HG02943 (cell line): ENCODE results near the gene FOXP1.
A peak's percentile ranks its signal among the peaks of the same experiment; 100 is the strongest.
"Not testable (repeated sequence)": the region's sequence is repeated elsewhere in the genome, so short reads cannot be mapped to it uniquely, and the experiment has no call there.

Experiments
- ATAC-seq: cut with Tn5 transposase; IDR thresholded peaks from one replicate; pipeline ENCODE4 v1.9.1; 2021; ENCODE audit warnings: mild to moderate bottlenecking, low read depth, moderate library complexity; ENCODE audit not compliant: unreplicated experiment

FOXP1 gene

GRCh38 chr3:70985572-70985971, 598.0 kb downstream of the FOXP1 start:
- ATAC-seq = no peak

GRCh38 chr3:70984776-70985482, 598.6 kb downstream of the FOXP1 start:
- no peak for ATAC-seq

GRCh38 chr3:70982700-70983140, 600.8 kb downstream of the FOXP1 start:
- ATAC-seq = peak; percentile 73

- ATAC-seq = no peak
Observed at GRCh38 chr3:70982284-70982683, 601.2 kb downstream of the FOXP1 start.

DNA sequence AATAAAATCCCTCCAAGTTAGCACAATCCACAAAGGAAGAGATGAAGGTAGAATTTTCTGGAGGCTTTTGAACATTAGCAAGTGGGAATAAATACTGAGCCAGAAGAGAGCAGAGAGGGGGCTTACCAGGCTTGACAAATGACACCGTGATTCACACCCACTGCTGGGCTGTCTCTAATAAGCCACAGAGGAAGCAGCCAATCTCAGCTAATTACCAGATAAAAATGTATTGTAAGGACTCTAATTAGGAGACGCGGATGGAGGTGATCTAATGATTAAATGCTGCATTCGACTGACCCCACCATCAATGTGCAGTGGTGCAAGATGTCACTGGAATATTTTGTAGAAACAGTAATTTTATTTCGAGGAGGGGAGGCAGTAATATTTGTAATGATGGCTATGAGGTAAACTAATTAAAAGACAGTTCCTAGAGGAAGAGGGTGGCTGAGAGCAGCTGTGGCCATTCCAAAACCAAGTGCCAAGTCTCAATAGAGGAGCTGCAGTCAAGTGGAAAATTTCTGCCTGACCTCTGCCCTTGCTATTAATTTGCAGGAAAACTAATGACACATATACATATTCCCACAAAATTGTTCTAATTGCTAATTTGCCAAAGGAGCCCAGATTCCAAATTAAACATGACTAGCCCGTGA, 602.2 kb downstream of the FOXP1 start:
- ATAC-seq = no peak

DNA sequence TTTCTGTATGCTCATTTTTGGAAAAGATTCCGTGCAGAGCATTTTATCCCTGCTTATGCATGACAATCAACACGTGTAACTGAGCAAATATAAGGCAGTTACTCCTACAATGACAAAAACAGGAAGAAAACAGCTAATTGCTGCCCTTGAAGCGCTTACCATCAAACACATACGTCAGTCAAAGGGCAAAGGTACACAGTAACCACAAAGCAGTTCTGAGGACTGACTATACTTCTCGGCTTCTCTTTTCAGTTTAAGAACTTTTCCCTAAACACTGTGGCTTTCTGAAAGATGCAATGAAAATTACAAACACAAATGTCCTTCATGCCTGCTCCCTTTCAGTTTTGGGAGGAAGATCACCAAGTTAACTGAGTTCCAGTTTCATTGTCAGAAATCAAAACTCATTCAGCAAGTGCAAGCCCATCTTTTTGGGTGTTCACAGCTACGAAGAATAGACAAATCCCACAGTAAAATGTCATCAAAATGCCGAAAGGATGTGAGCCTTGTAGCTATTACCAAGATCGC, 602.8 kb downstream of the FOXP1 start:
- ATAC-seq = no peak

GRCh38 chr3:70979983-70980645, 603.4 kb downstream of the FOXP1 start:
- ATAC-seq = no peak

DNA sequence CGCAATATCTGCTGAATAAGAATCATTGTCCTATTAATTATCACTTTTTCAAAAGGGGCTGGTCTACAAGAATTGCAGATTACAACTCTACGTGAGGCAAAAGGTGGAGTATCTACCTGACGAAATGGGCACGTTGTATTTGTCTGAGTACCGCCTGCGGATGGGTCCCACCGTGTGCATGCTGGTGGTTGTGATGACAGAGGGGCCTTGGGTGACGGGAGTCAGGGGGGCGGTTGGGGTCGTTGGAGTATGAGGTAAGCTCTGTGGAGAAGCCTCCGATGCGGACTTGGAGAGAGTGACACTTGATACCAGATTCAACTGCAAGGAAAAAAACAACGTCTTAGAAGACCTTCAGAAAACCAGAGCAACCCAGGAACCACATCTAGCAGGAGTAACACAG, 605.8 kb downstream of the FOXP1 start:
- no peak for ATAC-seq

GRCh38 chr3:70975981-70976380, 607.5 kb downstream of the FOXP1 start:
- ATAC-seq = not testable (repeated sequence)

- ATAC-seq = no peak
Observed at GRCh38 chr3:70974747-70975146, 608.8 kb downstream of the FOXP1 start.

GRCh38 chr3:70973558-70973957, 610.0 kb downstream of the FOXP1 start:
- no peak for ATAC-seq

DNA sequence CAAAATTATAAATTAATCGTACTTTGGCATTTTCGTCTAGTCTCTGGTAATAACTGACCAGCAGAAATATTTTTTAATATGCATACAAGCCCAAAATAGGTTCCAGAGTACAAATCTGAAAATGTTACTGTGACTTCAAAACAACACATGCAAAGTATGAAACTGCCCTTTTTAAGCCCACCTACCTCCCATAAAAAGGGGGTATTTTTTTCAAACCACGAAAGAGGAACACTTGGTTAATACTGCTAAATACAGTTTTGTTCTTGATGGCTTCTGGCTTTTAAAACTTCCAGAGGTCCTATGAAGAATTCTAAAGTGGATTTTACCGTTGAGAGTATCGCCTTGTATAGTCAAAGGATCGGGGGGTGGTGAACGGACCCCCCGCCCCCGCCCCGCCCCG, 610.7 kb downstream of the FOXP1 start:
- no peak for ATAC-seq

GRCh38 chr3:70970952-70971351, 612.6 kb downstream of the FOXP1 start:
- ATAC-seq = no peak

DNA sequence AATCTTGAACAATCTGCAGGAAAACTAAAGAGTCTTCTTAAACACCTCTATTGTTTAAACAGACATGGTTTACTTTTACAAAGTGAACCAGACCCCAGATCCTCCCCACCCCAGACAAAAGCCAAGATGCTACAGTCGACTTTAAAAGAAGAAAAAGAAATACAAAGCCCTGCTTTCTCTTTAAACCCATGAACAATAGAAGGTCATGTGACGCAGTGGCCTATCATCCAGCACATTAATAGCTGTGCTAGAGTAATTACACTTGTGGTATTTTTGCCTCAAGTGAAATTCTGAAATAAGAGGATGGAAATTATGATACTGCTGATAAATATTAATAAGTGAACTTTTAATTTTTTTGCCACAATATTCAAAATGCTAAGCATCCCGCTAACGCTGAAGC, 613.4 kb downstream of the FOXP1 start:
- no peak for ATAC-seq

- no peak for ATAC-seq
Observed at GRCh38 chr3:70963431-70964275, 619.9 kb downstream of the FOXP1 start.

DNA sequence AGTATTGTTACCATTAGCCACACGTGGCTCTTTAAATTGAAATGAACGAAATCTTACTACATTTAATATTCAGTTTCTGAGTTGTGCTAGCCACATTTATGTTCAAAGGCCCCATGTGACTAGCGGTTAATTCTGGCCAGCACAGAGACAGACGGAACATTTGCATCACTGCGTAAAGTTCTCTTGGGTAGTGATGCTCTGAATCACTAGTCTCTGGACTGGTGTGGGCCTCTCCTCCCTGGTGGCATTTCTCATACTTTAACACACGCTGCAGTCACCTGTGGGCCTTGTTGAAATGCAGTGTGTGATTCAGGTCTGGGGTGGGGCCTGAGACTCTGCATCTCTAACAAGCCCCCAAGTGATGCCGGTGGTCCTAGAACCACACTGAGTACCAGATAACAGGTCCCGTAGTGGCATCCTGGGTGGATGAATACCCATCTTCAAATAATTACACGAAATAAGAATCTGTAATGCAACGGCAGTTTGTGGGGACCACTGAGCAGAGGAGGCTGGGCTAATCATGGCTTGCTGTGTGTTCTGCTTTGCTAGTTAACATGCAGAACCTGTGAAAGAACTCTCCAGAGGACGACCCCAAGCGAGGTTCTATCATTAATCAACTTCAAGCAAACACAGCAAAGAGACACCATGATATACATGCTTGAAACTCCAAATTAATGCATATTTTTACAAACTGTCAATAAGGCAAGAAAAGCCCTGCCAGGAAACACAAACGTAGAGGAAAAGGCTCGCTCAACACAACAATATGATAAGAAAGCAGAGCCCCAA, 623.8 kb downstream of the FOXP1 start:
- ATAC-seq = no peak

DNA sequence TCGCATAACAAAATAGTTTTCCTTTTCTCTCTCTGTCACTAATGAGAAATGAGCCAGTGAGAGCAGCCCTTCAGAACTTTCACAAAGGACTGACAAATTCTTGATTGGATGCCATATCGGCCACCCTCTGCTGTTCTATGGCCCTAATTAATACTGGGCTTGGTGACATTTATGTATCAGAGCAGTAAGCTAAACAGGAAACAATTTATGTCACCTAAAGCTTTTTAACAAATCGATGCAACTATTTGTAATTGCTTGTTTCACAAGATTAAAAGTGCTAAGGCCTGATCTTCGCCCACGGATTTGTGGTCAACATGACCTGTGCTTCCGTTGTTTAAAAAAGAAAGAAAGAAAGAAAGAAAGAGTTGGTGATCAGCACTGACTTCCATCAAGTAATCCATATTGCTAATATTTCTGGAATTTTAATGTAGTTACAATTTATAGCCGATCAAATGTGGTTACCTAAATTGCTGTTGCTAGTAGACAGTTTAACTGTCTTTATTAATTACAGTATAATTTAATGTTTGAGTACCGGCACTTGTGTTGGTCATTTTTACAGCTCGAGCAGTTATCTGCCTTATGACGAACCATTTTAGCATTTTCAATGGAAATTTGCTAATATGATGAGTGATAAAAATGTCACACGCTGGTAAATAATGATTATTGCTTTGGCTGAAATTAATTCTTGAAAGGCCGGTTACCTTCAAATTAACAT, 631.3 kb downstream of the FOXP1 start:
- no peak for ATAC-seq

DNA sequence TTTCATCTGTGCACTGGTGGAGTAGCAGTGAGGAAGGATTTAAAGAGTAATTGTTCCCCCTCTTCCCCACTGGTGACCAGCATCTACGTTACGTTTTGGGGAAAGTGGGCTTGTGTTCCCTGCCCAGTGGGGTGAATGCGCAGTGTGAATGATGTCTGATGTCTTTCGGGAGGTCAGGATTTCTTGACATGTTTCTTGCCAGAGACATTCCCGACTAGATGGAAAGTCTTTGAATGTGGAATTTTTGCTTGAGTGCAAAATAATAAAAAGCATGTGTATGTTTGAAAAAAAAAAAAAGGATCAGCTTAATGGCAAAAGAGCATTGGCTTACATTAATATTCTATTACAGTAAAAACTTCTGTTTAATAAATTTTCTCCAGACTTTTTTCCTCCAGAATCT, 632.2 kb downstream of the FOXP1 start:
- no peak for ATAC-seq

GRCh38 chr3:70947579-70947978, 635.9 kb downstream of the FOXP1 start:
- no peak for ATAC-seq
